DOHH2 (cell line): Measurements from ENCODE around the gene TBC1D20.

Experiments used
- H3F3A ChIP-seq: fragments of 200-600 bp; sonication (generic), shearing (Covaris generic); 2 replicates; pipeline ENCODE4 v1.6.0; 2016; ENCODE audit warnings: antibody characterized with exemption, mild to moderate bottlenecking; ENCODE audit not compliant: control insufficient read depth, insufficient read depth
- H3K27ac ChIP-seq: fragments of 200-600 bp; sonication (generic); 2 replicates; pipeline ENCODE4 v1.5.1; 2014; ENCODE audit warnings: low read depth, mild to moderate bottlenecking, low read length, moderate library complexity
- H3K27me3 ChIP-seq: fragments of 200-600 bp; sonication (generic); 2 replicates; pipeline ENCODE4 v1.6.1; 2014; ENCODE audit warnings: mild to moderate bottlenecking, low read length, mixed read lengths; ENCODE audit not compliant: control insufficient read depth
- H3K36me3 ChIP-seq: fragments of 200-600 bp; sonication (generic); 2 replicates; pipeline ENCODE4 v1.6.1; 2014; ENCODE audit warnings: mild to moderate bottlenecking, low read length, moderate library complexity, mixed read lengths; ENCODE audit not compliant: control insufficient read depth
- H3K4me1 ChIP-seq: fragments of 200-600 bp; sonication (generic); 2 replicates; pipeline ENCODE4 v1.6.1; 2014; ENCODE audit warnings: mild to moderate bottlenecking, low read length, mixed read lengths; ENCODE audit not compliant: control insufficient read depth
- H3K4me2 ChIP-seq: fragments of 200-600 bp; sonication (generic); 2 replicates; pipeline ENCODE4 v1.6.0; 2014; ENCODE audit warnings: mild to moderate bottlenecking, low read length, moderate library complexity
- H3K4me3 ChIP-seq: fragments of 200-600 bp; sonication (generic); 2 replicates; pipeline ENCODE4 v1.5.1; 2014; ENCODE audit warnings: mild to moderate bottlenecking, low read length, mixed read lengths
- H3K79me2 ChIP-seq: fragments of 200-600 bp; sonication (generic); 2 replicates; pipeline ENCODE4 v1.6.1; 2014; ENCODE audit warnings: mild to moderate bottlenecking, low read length, mixed read lengths; ENCODE audit not compliant: control insufficient read depth
- H3K9me2 ChIP-seq: fragments of 200-600 bp; sonication (generic); replicated peaks from 2 replicates; pipeline ENCODE4 v1.6.1; 2014; ENCODE audit warnings: mild to moderate bottlenecking, low read length, mixed read lengths; ENCODE audit not compliant: control insufficient read depth
- H3K9me3 ChIP-seq: fragments of 200-600 bp; sonication (generic); 2 replicates; pipeline ENCODE4 v1.6.1; 2014; ENCODE audit warnings: antibody characterized with exemption, low read length, mixed read lengths; ENCODE audit not compliant: control insufficient read depth, insufficient read depth
- H4K20me1 ChIP-seq: fragments of 200-600 bp; sonication (generic); 2 replicates; pipeline ENCODE4 v1.6.0; 2014; ENCODE audit warnings: low read depth, mild to moderate bottlenecking, antibody characterized with exemption, low read length, moderate library complexity; ENCODE audit not compliant: control insufficient read depth, insufficient read depth
- EZH2phosphoT487 ChIP-seq: fragments of 200-600 bp; sonication (generic); IDR thresholded peaks from 2 replicates; pipeline ENCODE4 v1.6.1; 2017; ENCODE audit warnings: borderline replicate concordance, mild to moderate bottlenecking, antibody characterized with exemption, low read length, moderate library complexity, mixed read lengths
- TF ChIP-seq, protein P1 (sequence below): fragments of 200-600 bp; sonication (generic); IDR thresholded peaks from one replicate; pipeline ENCODE4 v1.5.1; 2014; ENCODE audit warnings: antibody characterized with exemption, mild to moderate bottlenecking, low read depth, low read length; ENCODE audit not compliant: poor library complexity, severe bottlenecking

Gene TBC1D20

DNA sequence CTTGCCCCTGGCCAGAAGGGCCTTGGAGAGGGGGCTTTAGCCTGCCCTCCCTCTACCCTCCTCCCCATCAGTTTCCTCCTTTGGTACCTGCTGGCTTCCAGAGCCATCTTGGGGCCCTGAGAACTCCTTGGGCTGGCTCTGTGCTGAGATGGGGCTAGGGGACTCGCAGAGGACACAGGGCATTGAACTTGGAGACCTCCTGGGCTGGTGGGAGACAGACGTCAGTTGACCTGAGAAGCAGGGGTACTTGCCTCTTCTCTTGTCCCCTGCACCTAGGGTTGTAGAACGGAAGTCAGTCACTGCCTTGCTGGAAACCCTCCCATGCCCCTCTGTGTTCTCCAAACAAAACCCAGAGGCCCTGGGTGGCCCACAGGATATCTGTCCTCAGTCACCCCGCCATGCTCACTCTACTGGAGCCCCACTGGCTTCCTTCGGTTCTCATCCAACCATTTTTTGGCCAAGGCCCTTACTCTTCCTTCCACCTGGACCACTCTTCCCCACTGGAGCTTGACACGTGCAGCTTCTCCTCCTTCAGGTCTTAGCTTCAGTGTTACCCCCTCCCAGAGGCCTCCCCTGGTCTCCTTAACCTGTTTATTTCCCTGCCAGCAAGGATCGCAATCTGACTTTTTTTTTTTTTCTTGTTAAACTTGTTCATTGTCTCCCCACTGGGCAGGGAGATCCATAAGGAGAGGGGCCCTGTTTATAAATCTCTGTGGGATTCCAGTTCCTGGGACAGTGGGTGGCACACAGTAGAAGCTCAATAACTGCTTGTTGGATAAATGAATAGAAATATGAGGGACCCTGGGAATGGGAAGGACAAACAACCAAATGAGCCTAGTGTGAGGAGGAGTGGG, 53.3 kb downstream of the TBC1D20 start:
- H3K79me2 ChIP-seq = peaks cover 14% of the 10 kb centered on the region
- H3K9me3 ChIP-seq = no peaks in the 10 kb centered on the region
- peak overlapping the region; percentile 70 for H3K4me2 ChIP-seq
- peaks cover 18% of the 10 kb centered on the region for H3K36me3 ChIP-seq
- H3K9me2 ChIP-seq = no peaks in the 10 kb centered on the region
- peaks cover 26% of the 10 kb centered on the region for H3K4me1 ChIP-seq
- no peaks in the 10 kb centered on the region for H3K27me3 ChIP-seq
- peaks cover 3% of the 10 kb centered on the region; the same call in 1 of the 2 replicates for H3F3A ChIP-seq
- H4K20me1 ChIP-seq = no peaks in the 10 kb centered on the region
- H3K4me3 ChIP-seq = peak overlapping the region; percentile 88
- TF ChIP-seq, protein P1, sequence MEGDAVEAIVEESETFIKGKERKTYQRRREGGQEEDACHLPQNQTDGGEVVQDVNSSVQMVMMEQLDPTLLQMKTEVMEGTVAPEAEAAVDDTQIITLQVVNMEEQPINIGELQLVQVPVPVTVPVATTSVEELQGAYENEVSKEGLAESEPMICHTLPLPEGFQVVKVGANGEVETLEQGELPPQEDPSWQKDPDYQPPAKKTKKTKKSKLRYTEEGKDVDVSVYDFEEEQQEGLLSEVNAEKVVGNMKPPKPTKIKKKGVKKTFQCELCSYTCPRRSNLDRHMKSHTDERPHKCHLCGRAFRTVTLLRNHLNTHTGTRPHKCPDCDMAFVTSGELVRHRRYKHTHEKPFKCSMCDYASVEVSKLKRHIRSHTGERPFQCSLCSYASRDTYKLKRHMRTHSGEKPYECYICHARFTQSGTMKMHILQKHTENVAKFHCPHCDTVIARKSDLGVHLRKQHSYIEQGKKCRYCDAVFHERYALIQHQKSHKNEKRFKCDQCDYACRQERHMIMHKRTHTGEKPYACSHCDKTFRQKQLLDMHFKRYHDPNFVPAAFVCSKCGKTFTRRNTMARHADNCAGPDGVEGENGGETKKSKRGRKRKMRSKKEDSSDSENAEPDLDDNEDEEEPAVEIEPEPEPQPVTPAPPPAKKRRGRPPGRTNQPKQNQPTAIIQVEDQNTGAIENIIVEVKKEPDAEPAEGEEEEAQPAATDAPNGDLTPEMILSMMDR = no peak
- no peak for TF ChIP-seq EZH2phosphoT487
- peak overlapping the region; percentile 46; the same call in 1 of the 2 replicates for H3K27ac ChIP-seq

DNA sequence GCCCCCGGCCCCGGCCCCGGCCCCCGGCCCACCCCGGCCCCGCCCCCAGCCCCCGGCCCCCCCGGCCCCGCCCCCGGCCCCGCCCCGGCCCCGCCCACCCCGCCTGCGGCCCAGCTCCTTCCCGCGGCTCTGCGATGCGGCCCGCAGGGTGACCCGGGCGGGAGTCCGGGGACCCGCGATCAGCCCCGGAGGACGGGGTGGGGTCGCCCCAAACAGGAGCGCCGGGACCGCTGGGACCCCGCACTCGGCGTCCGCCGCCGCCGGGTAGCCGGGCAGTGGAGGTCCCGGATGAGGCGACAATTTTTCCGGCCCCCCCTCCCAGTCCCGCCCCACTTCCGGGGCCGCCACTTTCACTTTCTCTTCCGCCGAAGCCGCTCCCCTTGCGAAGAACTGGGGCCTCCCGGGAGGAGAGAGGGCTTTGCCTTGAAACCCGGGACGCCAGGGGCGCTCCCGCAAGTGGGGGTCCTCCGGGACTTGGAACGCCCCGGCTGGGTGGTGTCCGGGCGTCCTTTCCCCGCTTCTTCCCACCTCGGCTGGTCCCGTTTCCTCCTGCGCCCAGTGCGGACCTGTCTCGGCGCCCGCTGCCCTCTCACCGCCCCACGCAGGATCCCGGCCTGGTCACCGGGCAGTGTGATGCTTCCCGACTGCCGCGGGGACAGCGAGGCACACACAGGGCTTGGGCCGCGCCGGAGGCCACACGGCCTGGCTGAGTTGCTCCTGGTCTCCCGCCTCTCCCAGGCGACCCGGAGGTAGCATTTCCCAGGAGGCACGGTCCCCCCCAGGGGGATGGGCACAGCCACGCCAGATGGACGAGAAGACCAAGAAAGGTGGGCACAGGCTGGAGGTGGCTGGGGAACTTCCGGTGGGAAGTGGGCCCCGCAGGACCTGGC, 54.1 kb downstream of the TBC1D20 start, which contains the start of gene RBCK1:
TSS of gene RBCK1 (plus strand) at position 347 of the 890 bp plus-strand sequence. CDS start at position 806, 459 bp downstream.
- Histone ChIP-seq H3K36me3 (peaks cover 17% of the 10 kb centered on the region), H3K9me2 (no peaks in the 10 kb centered on the region), H3K4me2 (peak within 1 kb of the TSS; percentile 91), H3F3A (peaks cover 3% of the 10 kb centered on the region; the same call in 1 of the 2 replicates), H3K27ac (peak within 1 kb of the TSS; percentile 46), H3K4me1 (peaks cover 26% of the 10 kb centered on the region), H3K9me3 (no peaks in the 10 kb centered on the region), H3K27me3 (no peaks in the 10 kb centered on the region), H4K20me1 (no peaks in the 10 kb centered on the region), H3K79me2 (peaks cover 14% of the 10 kb centered on the region), H3K4me3 (peak within 1 kb of the TSS; percentile 88)
- TF ChIP-seq, protein P1 = no peak
- TF ChIP-seq EZH2phosphoT487 = no peak

GRCh38 chr20:407133-407952, 55.0 kb downstream of the TBC1D20 start:
- Histone ChIP-seq H3K27me3 (no peaks in the 10 kb centered on the region), H3K27ac (no peak overlapping the region), H3K4me2 (peak overlapping the region; percentile 91), H3F3A (peaks cover 3% of the 10 kb centered on the region; the same call in 1 of the 2 replicates), H3K79me2 (peaks cover 14% of the 10 kb centered on the region), H4K20me1 (no peaks in the 10 kb centered on the region), H3K4me1 (peaks cover 32% of the 10 kb centered on the region), H3K9me2 (no peaks in the 10 kb centered on the region), H3K4me3 (peak overlapping the region; percentile 74), H3K9me3 (no peaks in the 10 kb centered on the region), H3K36me3 (peaks cover 15% of the 10 kb centered on the region)
- TF ChIP-seq, protein P1 = peak; percentile 62
- no peak for TF ChIP-seq EZH2phosphoT487
